Measurements from ENCODE around the gene GMEB2. TPM values are rescaled to one million over a fixed set of nuclear protein-coding genes. Genes with fewer than 3 reads are reported as not detected.

Gene GMEB2
- total and polyA plus RNA-seq, 10 of the 15 experiments (the other 5 are each of a cell fraction or from before 2014, with no cell fraction given) = 0.08 to 15.1 (median 6.9) TPM

DNA sequence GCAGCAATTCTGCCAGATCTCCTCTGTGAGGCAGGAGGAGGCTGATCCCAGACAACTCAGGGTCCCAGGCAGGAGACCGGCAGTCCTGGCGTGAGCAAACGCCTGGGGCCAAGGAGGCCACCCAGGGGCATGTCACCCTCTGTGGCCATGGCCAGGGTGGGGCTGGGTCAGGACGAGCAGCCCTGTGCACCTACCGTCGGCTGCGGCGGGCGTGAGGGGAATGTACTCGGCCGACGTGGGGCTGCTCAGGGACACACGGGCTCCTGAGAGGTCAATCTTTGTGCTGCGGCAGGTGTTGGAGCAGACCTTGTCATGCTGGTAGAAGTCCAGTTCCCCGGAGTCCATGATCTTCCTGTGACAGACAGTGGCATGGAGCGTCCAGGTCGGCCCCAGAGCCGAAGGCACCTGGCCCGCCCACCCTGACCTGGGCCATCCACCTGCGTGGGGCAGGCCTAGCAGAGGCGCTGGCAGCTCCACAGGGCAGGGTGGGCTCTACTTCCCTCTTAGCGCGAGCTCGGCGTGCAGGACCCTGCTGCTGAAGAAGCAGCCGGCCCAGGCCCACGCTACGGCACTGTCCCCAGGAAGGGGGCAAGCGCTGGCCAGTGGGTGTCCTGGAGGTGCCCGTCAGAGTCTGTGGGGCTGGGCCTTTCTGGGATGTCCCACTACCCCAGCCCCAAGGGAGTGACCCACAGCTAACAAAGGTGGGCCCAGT, 31.3 kb downstream of the GMEB2 start:
- no peak for TF ChIP-seq RBBP5 (conservative IDR thresholded peaks at IDR 0.05)
- TF ChIP-seq SMARCA5 (IDR thresholded peaks at IDR 0.05) = no peak
- TF ChIP-seq RAD21 (IDR thresholded peaks at IDR 0.05; ENCODE audit: insufficient read depth, low read depth, low read length) = no peak
- BruUV-seq (replicated peaks) = no TSS peak
- intact Hi-C loops (cut with micrococcal nuclease; ENCODE audit: unreplicated experiment) (no loop called here), in situ Hi-C loops (cut with MboI) (no loop called here)
- H4K20me1 ChIP-seq (ENCODE audit: control insufficient read depth, insufficient read depth) = no peaks in the 10 kb centered on the region
- DNase-seq (ENCODE audit: low read depth, low spot score) (no peak), FAIRE-seq (no peak), ATAC-seq (no peak)
- H3K27me3 ChIP-seq (replicated peaks in 1 of 2; ENCODE audit: control insufficient read depth in 2 of 2, insufficient read depth in 2 of 2, low read length in 1 of 2) = no peaks in the 10 kb centered on the region
- no peak overlapping the region for H3K9ac ChIP-seq (ENCODE audit: control insufficient read depth, insufficient read depth, low read length)
- ChIA-PET SMC1A (ENCODE audit: uncharacterized antibody, unreplicated experiment) (no interaction called here), RAD21 (ENCODE audit: unreplicated experiment) (no interaction called here), CTCF (no interaction called here), POLR2A (no interaction called here)
- WGBS (ENCODE audit: insufficient coverage, insufficient replicate concordance, low lambda C conversion rate, missing lambda C conversion rate) = 93% methylated on average over 30 of the region's 30 CpGs
- H3K4me2 ChIP-seq (ENCODE audit: control insufficient read depth, insufficient read depth) = no peak overlapping the region
- H3K36me3 ChIP-seq (ENCODE audit: control insufficient read depth in 2 of 2, insufficient read depth in 2 of 2, low read length in 1 of 2) = peaks cover 3 to 7% of the 10 kb centered on the region in 2 experiments; a peak in 3 of 4 replicates
- H3K9me3 ChIP-seq (replicated peaks; ENCODE audit: control insufficient read depth, insufficient read depth, low read length) = no peaks in the 10 kb centered on the region
- H3K79me2 ChIP-seq (ENCODE audit: control insufficient read depth, insufficient read depth, low read length) = no peaks in the 10 kb centered on the region
- no peak overlapping the region for H3K27ac ChIP-seq (ENCODE audit: control insufficient read depth, insufficient read depth)
- H3K4me3 ChIP-seq = no peak overlapping the region
- no peaks in the 10 kb centered on the region for H3K4me1 ChIP-seq (ENCODE audit: control insufficient read depth, insufficient read depth, low read length)
- no peak overlapping the region for H2AFZ ChIP-seq (ENCODE audit: control insufficient read depth, low read depth, low read length)

- Histone ChIP-seq H3K9me3 (replicated peaks; ENCODE audit: control insufficient read depth, insufficient read depth, low read length) (no peaks in the 10 kb centered on the region), H3K79me2 (ENCODE audit: control insufficient read depth, insufficient read depth, low read length) (no peaks in the 10 kb centered on the region), H3K4me3 (no peak overlapping the region), H2AFZ (ENCODE audit: control insufficient read depth, low read depth, low read length) (no peak overlapping the region), H3K27ac (ENCODE audit: control insufficient read depth, insufficient read depth) (no peak overlapping the region), H3K4me1 (ENCODE audit: control insufficient read depth, insufficient read depth, low read length) (no peaks in the 10 kb centered on the region), H3K27me3 (replicated peaks in 1 of 2; ENCODE audit: control insufficient read depth in 2 of 2, insufficient read depth in 2 of 2, low read length in 1 of 2) (no peaks in the 10 kb centered on the region), H3K36me3 (ENCODE audit: control insufficient read depth in 2 of 2, insufficient read depth in 2 of 2, low read length in 1 of 2) (peaks cover 4 to 8% of the 10 kb centered on the region in 2 experiments; a peak in 3 of 4 replicates), H4K20me1 (ENCODE audit: control insufficient read depth, insufficient read depth) (no peaks in the 10 kb centered on the region), H3K4me2 (ENCODE audit: control insufficient read depth, insufficient read depth) (no peak overlapping the region), H3K9ac (ENCODE audit: control insufficient read depth, insufficient read depth, low read length) (no peak overlapping the region)
- SMC1A ChIA-PET (ENCODE audit: uncharacterized antibody, unreplicated experiment) = no interaction called here
- WGBS (ENCODE audit: insufficient coverage, insufficient replicate concordance, low lambda C conversion rate, missing lambda C conversion rate) = 88% methylated on average over 10 of the region's 10 CpGs
- FAIRE-seq (no peak), ATAC-seq (no peak), DNase-seq (ENCODE audit: low read depth, low spot score) (no peak)
- in situ Hi-C loops (cut with MboI) = no loop called here
- intact Hi-C loops (cut with micrococcal nuclease; ENCODE audit: unreplicated experiment) = no loop called here
- no TSS peak for BruUV-seq (replicated peaks)
- CTCF ChIA-PET = no interaction called here
- POLR2A ChIA-PET = no interaction called here
- RAD21 ChIA-PET (ENCODE audit: unreplicated experiment) = no interaction called here
- no peak for TF ChIP-seq RFX5 (IDR thresholded peaks at IDR 0.05; ENCODE audit: low read depth, low read length)
- no peak for TF ChIP-seq IKZF1 (conservative IDR thresholded peaks at IDR 0.05)
- no peak for TF ChIP-seq REST (IDR thresholded peaks at IDR 0.05; ENCODE audit: low read depth, low read length)
- no peak for TF ChIP-seq ZNF274 (IDR thresholded peaks at IDR 0.05; ENCODE audit: insufficient read depth, insufficient read length)
- no peak for TF ChIP-seq MXI1 (IDR thresholded peaks at IDR 0.05; ENCODE audit: low read depth, low read length)
- TF ChIP-seq LARP7 (IDR thresholded peaks at IDR 0.05) = no peak
- no peak for TF ChIP-seq GABPA (IDR thresholded peaks at IDR 0.05; ENCODE audit: low read depth)
- no peak for TF ChIP-seq CREM (IDR thresholded peaks at IDR 0.05; ENCODE audit: low read depth)
- no peak for TF ChIP-seq NFIC (IDR thresholded peaks at IDR 0.05; ENCODE audit: low read depth, low read length)
- no peak for TF ChIP-seq YY1 (IDR thresholded peaks at IDR 0.05; ENCODE audit: low read depth, low read length)
- no peak for TF ChIP-seq EP300 (IDR thresholded peaks at IDR 0.05; ENCODE audit: borderline replicate concordance in 1 of 2, control insufficient read depth in 1 of 2, low read depth in 2 of 2, low read length in 2 of 2)
- no peak for TF ChIP-seq SIN3A (IDR thresholded peaks at IDR 0.05; ENCODE audit: low read depth, low read length)
Observed at GRCh38 chr20:63594043-63594561, 32.8 kb downstream of the GMEB2 start.
